ENCODE results near the gene PIGR. TPM values are rescaled to one million over a fixed set of nuclear protein-coding genes. Genes with fewer than 3 reads are reported as not detected.

The PIGR gene
- total RNA-seq, 1 donor from 2014 or later = not detected

GRCh38 chr1:206970446-206970845 lies 24.2 kb upstream of the PIGR start, which contains the start of gene FCAMR:
Gene FCAMR, minus strand, starts transcription at chr1:206970460. Its CDS starts 335 bp downstream, at chr1:206970125.
- H3K27ac Mint-ChIP-seq = no peak within 1 kb of the TSS
- no peaks in the 10 kb centered on the region for H3K9me3 Mint-ChIP-seq
- no peaks in the 10 kb centered on the region for H3K36me3 Mint-ChIP-seq (ENCODE audit: low read depth)
- H3K4me1 Mint-ChIP-seq (ENCODE audit: low read depth) = peaks cover 20% of the 10 kb centered on the region
- no peak for DNase-seq (ENCODE audit: low spot score)
- no peak within 1 kb of the TSS for H3K4me3 Mint-ChIP-seq (ENCODE audit: low read depth)
- H3K27me3 Mint-ChIP-seq (ENCODE audit: low read depth) = peaks cover 35% of the 10 kb centered on the region
- intact Hi-C loops (cut with micrococcal nuclease) = no loop called here

- DNase-seq (ENCODE audit: low spot score) = no peak
- Mint-ChIP-seq H3K27ac (no peak overlapping the region), H3K27me3 (ENCODE audit: low read depth) (peaks cover 35% of the 10 kb centered on the region), H3K4me3 (ENCODE audit: low read depth) (no peak overlapping the region), H3K4me1 (ENCODE audit: low read depth) (peaks cover 20% of the 10 kb centered on the region), H3K36me3 (ENCODE audit: low read depth) (no peaks in the 10 kb centered on the region), H3K9me3 (no peaks in the 10 kb centered on the region)
- intact Hi-C loops (cut with micrococcal nuclease) = no loop called here
Measured at GRCh38 chr1:206969090-206969489, 22.8 kb upstream of the PIGR start.

GRCh38 chr1:206967096-206967849 lies 21.0 kb upstream of the PIGR start:
- H3K9me3 Mint-ChIP-seq = no peaks in the 10 kb centered on the region
- H3K36me3 Mint-ChIP-seq (ENCODE audit: low read depth) = no peaks in the 10 kb centered on the region
- H3K27ac Mint-ChIP-seq = peak overlapping the region; percentile 2
- intact Hi-C loops (cut with micrococcal nuclease) = no loop called here
- no peak for DNase-seq (ENCODE audit: low spot score)
- peaks cover 32% of the 10 kb centered on the region for H3K4me1 Mint-ChIP-seq (ENCODE audit: low read depth)
- no peak overlapping the region for H3K4me3 Mint-ChIP-seq (ENCODE audit: low read depth)
- peaks cover 27% of the 10 kb centered on the region for H3K27me3 Mint-ChIP-seq (ENCODE audit: low read depth)

- H3K4me3 Mint-ChIP-seq (ENCODE audit: low read depth) = no peak overlapping the region
- H3K9me3 Mint-ChIP-seq = no peaks in the 10 kb centered on the region
- H3K4me1 Mint-ChIP-seq (ENCODE audit: low read depth) = peaks cover 39% of the 10 kb centered on the region
- H3K27ac Mint-ChIP-seq = no peak overlapping the region
- H3K27me3 Mint-ChIP-seq (ENCODE audit: low read depth) = peaks cover 16% of the 10 kb centered on the region
- no peak for DNase-seq (ENCODE audit: low spot score)
- intact Hi-C loops (cut with micrococcal nuclease) = no loop called here
- H3K36me3 Mint-ChIP-seq (ENCODE audit: low read depth) = no peaks in the 10 kb centered on the region
Measured at GRCh38 chr1:206965781-206966180, 19.5 kb upstream of the PIGR start.

- no peak overlapping the region for H3K27ac Mint-ChIP-seq
- H3K36me3 Mint-ChIP-seq (ENCODE audit: low read depth) = no peaks in the 10 kb centered on the region
- intact Hi-C loops (cut with micrococcal nuclease) = no loop called here
- H3K4me3 Mint-ChIP-seq (ENCODE audit: low read depth) = no peak overlapping the region
- H3K9me3 Mint-ChIP-seq = no peaks in the 10 kb centered on the region
- H3K4me1 Mint-ChIP-seq (ENCODE audit: low read depth) = peaks cover 39% of the 10 kb centered on the region
- no peak for DNase-seq (ENCODE audit: low spot score)
- peaks cover 2% of the 10 kb centered on the region for H3K27me3 Mint-ChIP-seq (ENCODE audit: low read depth)
Measured at GRCh38 chr1:206963740-206964139, 17.5 kb upstream of the PIGR start.

GRCh38 chr1:206963119-206963712 lies 16.9 kb upstream of the PIGR start:
- Mint-ChIP-seq H3K4me1 (ENCODE audit: low read depth) (peaks cover 36% of the 10 kb centered on the region), H3K27ac (no peak overlapping the region)

GRCh38 chr1:206962272-206962671 lies 16.0 kb upstream of the PIGR start:
- Mint-ChIP-seq H3K36me3 (ENCODE audit: low read depth) (no peaks in the 10 kb centered on the region), H3K4me1 (ENCODE audit: low read depth) (peaks cover 26% of the 10 kb centered on the region), H3K27me3 (ENCODE audit: low read depth) (no peaks in the 10 kb centered on the region), H3K4me3 (ENCODE audit: low read depth) (no peak overlapping the region), H3K9me3 (no peaks in the 10 kb centered on the region), H3K27ac (no peak overlapping the region)
- intact Hi-C loops (cut with micrococcal nuclease) = no loop called here
- DNase-seq (ENCODE audit: low spot score) = no peak

More at GRCh38 chr1:206963119-206963712, 16.9 kb upstream of the PIGR start:
- Mint-ChIP-seq H3K36me3 (ENCODE audit: low read depth) (no peaks in the 10 kb centered on the region), H3K9me3 (no peaks in the 10 kb centered on the region), H3K27me3 (ENCODE audit: low read depth) (no peaks in the 10 kb centered on the region), H3K4me3 (ENCODE audit: low read depth) (no peak overlapping the region)
- DNase-seq (ENCODE audit: low spot score) = no peak
- intact Hi-C loops (cut with micrococcal nuclease) = no loop called here

- intact Hi-C loops (cut with micrococcal nuclease) = no loop called here
- H3K36me3 Mint-ChIP-seq (ENCODE audit: low read depth) = no peaks in the 10 kb centered on the region
- H3K4me1 Mint-ChIP-seq (ENCODE audit: low read depth) = peaks cover 20% of the 10 kb centered on the region
- H3K9me3 Mint-ChIP-seq = no peaks in the 10 kb centered on the region
- no peak overlapping the region for H3K27ac Mint-ChIP-seq
- no peaks in the 10 kb centered on the region for H3K27me3 Mint-ChIP-seq (ENCODE audit: low read depth)
- no peak overlapping the region for H3K4me3 Mint-ChIP-seq (ENCODE audit: low read depth)
- no peak for DNase-seq (ENCODE audit: low spot score)
Measured at GRCh38 chr1:206961668-206962067, 15.4 kb upstream of the PIGR start.

GRCh38 chr1:206960676-206961386 lies 14.6 kb upstream of the PIGR start:
- intact Hi-C loops (cut with micrococcal nuclease) = no loop called here

GRCh38 chr1:206958144-206958543 lies 11.9 kb upstream of the PIGR start:
- Mint-ChIP-seq H3K27ac (no peak overlapping the region), H3K36me3 (ENCODE audit: low read depth) (no peaks in the 10 kb centered on the region), H3K4me3 (ENCODE audit: low read depth) (no peak overlapping the region), H3K4me1 (ENCODE audit: low read depth) (peaks cover 27% of the 10 kb centered on the region), H3K9me3 (no peaks in the 10 kb centered on the region), H3K27me3 (ENCODE audit: low read depth) (no peaks in the 10 kb centered on the region)
- intact Hi-C loops (cut with micrococcal nuclease) = no loop called here
- DNase-seq (ENCODE audit: low spot score) = no peak

More at GRCh38 chr1:206960676-206961386, 14.6 kb upstream of the PIGR start:
- Mint-ChIP-seq H3K36me3 (ENCODE audit: low read depth) (no peaks in the 10 kb centered on the region), H3K9me3 (no peaks in the 10 kb centered on the region), H3K27me3 (ENCODE audit: low read depth) (no peaks in the 10 kb centered on the region), H3K27ac (no peak overlapping the region), H3K4me1 (ENCODE audit: low read depth) (peaks cover 19% of the 10 kb centered on the region), H3K4me3 (ENCODE audit: low read depth) (no peak overlapping the region)
- no peak for DNase-seq (ENCODE audit: low spot score)

GRCh38 chr1:206957639-206958038 lies 11.4 kb upstream of the PIGR start:
- DNase-seq (ENCODE audit: low spot score) = no peak
- no peak overlapping the region for H3K4me3 Mint-ChIP-seq (ENCODE audit: low read depth)
- no peaks in the 10 kb centered on the region for H3K36me3 Mint-ChIP-seq (ENCODE audit: low read depth)
- H3K27me3 Mint-ChIP-seq (ENCODE audit: low read depth) = no peaks in the 10 kb centered on the region
- no peak overlapping the region for H3K27ac Mint-ChIP-seq
- intact Hi-C loops (cut with micrococcal nuclease) = no loop called here
- peaks cover 22% of the 10 kb centered on the region for H3K4me1 Mint-ChIP-seq (ENCODE audit: low read depth)
- H3K9me3 Mint-ChIP-seq = no peaks in the 10 kb centered on the region

- H3K27ac Mint-ChIP-seq = no peak overlapping the region
- peaks cover 12% of the 10 kb centered on the region for H3K4me1 Mint-ChIP-seq (ENCODE audit: low read depth)
- intact Hi-C loops (cut with micrococcal nuclease) = no loop called here
- no peaks in the 10 kb centered on the region for H3K27me3 Mint-ChIP-seq (ENCODE audit: low read depth)
- no peak for DNase-seq (ENCODE audit: low spot score)
- H3K36me3 Mint-ChIP-seq (ENCODE audit: low read depth) = no peaks in the 10 kb centered on the region
- no peak overlapping the region for H3K4me3 Mint-ChIP-seq (ENCODE audit: low read depth)
- H3K9me3 Mint-ChIP-seq = no peaks in the 10 kb centered on the region
Measured at GRCh38 chr1:206955476-206956451, 9.5 kb upstream of the PIGR start.

Data from activated T-helper 2 cell treated with anti-CD3 and anti-CD28 coated beads, Interferon-gamma antibody, Interleukin-2, Interleukin-4, amounts not matched to agents 10 μg/mL and 5 μg/mL and 100 μg/mL, durations not matched to agents 14 hours and 24 hours and 36 hours (primary cell).